DMS79 treated with DMSO at 0.1 percent for 48 hours (cell line): ENCODE measurements around the gene PUDP.
A peak's percentile ranks its signal among the peaks of the same experiment; 100 is the strongest.
"Not testable (repeated sequence)": the region's sequence is repeated elsewhere in the genome, so short reads cannot be mapped to it uniquely, and the experiment has no call there.

ENCODE experiments used
- DNase-seq: peaks from one replicate; lab custom pipeline; 2025; lab: John Stamatoyannopoulos, UW

PUDP gene

DNA sequence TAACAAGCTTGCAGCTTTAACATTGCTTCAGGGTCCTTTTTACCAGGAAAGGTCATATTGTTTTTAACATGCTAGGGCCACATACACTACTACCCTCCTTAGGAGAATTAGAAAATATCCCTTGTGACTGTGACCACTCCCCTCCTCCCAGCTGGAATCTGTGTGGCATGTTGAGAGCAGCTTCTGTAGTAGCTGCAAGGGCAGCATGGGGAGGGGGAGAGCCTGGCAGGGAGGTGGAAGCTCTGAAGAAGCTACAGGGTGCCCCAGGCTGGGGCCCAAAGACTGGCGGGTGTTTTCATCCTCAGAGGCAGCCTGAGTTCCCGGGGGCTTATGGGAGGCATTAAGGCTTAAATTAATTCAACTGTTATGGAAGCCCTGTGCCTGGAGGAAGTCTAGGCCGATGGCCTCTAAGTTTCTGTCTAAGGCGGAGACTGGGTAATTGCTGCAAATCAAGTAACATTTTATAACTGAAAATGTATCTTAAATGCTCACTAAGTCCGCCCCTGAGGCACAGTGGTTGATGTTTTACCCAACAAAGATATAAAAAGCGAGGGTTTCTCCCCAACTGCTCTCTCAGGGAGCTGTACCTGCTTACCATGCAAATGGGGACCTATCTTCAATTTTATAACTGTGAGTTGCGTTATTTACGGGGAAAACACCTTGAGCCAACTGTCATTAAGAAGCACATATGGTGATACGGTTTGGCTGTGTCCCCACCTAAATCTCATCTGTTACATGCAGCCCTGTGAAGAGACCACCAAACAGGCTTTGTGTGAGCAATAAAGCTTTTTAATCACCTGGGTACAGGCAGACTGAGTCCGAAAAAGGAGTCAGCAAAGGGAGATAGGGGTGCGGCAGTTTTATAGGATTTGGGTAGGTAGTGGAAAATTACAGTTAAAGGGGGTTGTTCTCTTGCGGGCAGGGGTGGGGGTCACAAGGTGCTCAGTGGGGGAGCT lies 37.8 kb downstream of the PUDP start:
- DNase-seq: no peak

DNA sequence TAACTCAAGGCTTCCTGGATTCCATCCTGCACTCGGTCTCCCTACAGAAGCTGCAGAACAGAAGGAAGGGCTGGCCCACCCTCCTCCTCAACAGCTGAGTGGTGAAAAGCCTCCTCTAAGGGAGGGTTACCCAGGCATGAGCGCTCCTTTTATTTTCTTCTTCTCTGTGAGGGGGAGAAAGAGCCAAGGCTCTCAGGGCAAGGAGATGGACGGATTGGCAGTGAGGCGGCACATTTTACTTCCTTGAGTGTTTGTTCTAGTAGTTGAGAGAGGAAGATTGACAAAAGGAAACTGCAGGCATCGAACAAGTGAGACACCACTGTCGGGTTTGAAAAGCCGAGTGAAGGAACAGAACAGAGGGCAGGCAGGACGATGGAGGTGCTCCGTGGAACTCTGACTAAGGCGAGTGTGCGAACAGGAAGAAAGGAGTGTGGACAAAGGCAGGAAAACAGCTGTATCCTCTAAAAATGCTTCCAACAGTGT lies 38.9 kb downstream of the PUDP start:
- peak; percentile 52 for DNase-seq

DNA sequence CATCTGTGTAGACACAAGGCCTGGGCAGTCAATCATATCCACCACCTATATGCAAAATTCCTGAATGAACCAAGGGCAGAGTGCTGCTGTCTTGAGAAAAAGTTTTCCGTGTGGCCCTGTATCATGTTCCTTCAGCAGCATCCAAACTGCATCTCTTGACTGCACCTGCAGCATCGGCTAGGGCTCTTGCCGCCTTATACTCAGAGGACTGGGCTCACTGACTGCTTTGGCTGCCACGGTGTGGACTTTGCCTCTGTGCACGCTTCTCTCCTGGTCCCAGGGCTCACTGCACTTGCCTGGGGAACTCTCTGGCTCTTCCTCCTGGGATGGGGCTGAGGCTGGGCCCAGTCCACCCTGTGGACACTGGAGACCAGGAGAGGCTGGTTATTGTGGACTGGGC lies 39.9 kb downstream of the PUDP start:
- DNase-seq: no peak

DNA sequence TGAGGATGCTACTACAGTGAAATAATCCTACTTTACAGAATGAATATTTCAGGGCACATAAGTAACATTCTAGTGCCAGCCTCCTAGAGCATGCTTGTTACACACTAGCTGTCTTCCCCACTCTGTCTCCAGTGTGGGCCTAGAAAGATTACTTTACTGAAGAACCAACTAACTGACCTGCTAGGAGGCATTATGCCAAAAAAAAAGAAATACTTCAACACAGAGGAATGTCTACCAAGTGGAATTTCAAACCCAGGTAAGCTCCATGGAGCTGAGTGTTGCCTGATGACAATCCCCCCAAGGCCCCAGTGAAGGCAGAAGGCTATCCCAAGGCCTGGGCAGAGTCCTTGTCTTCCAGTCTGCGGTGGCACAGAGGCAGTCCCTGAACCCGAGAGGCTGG lies 41.3 kb downstream of the PUDP start:
- DNase-seq: no peak

DNA sequence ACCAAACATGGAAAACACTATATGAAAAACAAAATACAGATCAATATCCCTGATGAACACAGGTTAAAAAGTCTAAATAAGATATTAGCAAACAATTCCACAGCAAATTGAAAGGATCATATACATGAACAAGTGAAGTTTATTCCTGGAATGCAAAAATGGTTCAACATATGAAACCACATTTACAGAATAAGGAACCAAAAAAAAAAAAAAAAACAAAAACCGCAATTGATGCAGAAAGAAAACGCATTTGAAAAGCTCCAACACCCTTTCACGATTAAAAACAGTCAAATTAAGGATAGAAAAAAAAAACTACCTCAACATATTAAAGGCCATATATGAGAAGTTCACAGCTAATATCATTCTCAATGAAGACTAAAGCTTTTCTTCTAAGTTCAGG lies 45.8 kb downstream of the PUDP start:
- DNase-seq: no peak

DNA sequence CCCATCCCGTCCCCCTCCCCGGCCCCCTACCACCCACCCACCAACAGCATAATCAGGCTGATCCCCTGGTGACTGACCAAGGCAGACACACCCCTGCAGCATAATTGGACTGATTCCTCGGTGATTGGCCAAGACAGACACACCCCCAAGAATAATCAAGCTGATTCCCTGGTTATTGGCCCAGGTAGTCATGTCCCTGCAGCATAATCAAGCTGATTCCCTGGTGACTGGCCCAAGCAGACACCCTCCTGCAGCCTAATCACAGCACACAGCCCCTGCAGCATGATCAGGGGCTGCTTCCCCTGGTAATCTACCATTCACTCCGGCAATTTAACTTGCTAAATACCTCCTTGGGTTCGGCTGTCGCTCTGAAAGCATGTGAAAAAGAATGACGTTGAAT lies 47.9 kb downstream of the PUDP start:
- no peak for DNase-seq

DNA sequence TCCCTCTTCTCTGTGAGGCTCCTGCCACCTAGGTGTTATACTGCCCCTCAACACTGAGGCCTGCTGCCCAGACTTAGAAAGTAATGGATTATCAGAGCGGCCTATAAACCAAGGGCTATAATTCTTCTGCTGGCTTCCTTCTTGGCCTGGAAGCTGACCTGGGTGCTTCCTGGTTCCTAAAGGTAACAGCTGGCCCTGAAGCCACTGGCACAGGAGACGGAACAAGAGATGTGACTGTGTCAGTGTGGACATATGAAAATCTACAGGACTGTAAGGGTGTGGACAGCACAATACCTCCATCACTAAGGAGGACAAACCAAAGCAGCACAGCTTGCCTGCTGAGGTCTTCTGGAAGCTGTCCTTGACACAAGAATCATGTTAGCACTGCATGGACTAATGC lies 52.3 kb downstream of the PUDP start:
- DNase-seq: not testable (repeated sequence)

DNA sequence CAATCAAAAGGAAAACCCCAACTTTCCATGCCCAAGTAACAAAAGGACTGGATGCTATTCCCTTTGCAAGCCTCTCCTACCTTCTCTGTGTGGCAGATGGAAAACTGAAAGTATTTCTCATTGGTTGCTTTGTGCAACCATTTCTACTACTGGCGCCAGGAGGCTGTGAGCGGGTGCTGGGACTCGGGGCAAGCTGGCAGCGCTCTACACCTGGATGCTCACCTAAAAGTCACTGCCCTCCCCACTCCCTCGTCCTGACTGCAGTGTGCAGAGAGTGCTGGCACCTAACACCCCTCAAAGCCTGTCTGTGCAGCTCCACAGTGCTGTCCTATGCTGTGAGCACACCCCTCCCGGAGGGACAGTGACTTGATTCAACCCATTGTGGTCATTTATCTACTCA lies 54.6 kb downstream of the PUDP start:
- no peak for DNase-seq

DNA sequence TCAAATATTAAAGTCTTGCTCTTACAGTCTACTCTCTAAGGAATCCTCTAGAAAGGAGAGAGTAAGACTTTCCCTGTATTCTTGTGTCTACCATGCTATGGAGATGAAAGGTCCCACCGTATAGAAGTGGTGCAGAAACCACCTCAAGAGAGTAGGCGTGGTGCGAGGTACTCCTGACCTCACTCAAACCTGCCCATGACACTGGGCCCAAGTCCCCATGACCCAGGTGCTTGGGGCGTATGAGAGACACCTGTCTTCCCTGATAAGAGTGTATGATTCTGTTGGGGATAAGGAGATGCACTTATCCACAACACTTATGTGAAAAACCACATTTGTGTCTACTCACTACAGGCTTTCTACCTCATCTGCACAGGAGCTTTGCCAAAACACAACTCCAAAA lies 55.4 kb downstream of the PUDP start:
- peak; percentile 1 for DNase-seq

DNA sequence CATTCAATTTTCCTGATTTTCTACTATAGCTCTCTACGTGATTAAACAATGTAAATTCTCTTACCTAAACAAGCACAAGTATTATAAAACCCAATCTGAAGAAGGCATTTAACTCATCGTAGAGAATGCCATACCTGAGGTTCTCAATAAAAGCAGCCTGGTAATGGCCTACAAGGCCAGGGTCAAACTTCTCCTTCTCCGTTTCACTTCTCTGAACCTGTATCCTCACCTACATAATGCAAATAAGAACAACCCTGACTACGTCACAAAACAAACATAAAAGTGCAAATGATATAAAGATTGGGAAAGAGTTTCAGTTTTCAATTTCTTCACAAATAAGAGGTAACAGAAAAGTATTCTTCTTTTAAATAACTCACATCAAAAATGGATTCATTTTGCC lies 56.0 kb downstream of the PUDP start:
- no peak for DNase-seq

DNA sequence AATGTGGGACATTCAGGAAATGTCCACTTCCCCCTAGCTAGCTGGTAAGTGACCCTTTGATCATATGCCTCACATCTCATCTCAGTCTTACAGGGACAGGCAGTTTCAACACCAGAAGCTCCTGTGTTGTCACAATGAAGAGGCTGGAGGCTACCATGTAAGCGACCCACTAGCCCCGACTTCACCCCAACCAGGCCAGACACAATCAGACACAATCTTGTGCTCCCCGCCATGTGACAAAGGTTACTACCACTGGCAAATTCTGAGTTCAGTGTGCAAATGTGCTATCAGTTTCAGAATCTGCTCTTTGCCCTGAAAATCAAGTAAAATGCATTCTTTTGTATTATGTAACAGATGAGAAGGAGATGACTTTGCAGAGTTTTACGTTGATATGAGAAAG lies 57.3 kb downstream of the PUDP start:
- no peak for DNase-seq

DNA sequence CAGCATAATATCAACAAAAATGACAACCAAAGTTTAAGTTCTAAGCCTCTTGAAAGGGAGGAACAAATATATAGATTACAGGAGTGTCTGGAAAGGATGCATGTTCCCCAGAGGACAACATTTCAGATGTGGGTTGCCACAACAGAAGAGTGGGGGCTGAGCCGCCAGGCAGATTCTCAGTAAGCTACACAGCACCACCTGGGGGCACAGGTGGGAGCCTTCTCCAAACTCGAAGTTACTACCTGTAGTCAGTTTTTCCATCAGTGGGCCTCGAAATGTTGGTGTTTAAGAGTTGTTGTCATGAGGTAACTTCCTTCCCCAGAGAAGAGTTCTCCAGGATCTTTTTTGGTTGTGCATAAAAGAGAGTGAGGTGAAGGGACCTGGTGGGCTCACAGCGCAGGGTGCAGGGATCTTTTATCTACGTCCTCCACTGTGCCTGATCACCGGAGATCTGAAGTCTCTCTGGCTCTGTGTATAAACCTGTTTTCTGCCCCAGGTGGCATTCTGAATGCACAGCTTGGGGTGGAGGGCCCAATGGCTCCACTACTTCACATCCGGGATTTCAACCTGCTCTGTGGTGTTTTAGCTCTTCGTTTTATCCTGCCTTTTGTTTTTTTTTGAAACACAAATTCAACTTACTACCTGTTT lies 58.9 kb downstream of the PUDP start:
- no peak for DNase-seq

DNA sequence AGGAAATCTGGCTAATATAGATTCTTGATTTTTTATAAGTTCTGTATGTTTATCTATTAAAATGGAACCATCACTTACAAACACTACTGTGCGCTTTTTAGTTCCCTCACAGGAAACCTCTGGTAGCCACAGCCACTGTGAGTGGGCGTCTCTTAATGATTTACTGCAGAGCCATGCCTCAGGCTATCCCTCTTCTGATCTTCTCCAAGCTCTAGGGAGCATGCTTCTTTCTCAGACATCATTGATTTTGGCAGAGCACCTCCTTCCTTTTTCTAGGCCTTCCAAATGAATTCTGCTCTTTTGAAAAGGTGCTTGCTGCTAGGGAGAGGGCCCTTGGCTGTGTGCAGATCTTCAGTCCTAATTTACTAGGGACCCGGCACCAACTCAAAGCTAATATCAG lies 61.6 kb downstream of the PUDP start:
- no peak for DNase-seq

DNA sequence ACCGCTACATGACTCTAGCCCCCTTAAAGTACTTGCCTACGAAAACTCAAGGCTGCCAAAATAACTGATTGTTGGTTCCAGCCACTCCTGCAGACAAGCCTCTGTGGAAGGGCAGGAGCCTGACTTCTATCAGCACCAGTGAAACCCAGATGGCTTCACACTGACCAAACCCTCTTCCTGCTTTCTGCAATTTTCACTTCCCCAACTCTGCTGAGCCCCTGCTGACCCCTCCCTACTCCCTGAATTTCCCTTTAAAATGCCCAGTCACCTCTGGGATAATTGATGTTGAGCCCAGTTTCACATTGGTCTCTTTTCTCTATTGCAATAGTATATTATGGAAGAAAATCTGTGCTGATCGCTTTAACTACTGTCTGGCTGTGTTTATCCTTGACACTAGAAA lies 62.1 kb downstream of the PUDP start:
- DNase-seq: no peak

DNA sequence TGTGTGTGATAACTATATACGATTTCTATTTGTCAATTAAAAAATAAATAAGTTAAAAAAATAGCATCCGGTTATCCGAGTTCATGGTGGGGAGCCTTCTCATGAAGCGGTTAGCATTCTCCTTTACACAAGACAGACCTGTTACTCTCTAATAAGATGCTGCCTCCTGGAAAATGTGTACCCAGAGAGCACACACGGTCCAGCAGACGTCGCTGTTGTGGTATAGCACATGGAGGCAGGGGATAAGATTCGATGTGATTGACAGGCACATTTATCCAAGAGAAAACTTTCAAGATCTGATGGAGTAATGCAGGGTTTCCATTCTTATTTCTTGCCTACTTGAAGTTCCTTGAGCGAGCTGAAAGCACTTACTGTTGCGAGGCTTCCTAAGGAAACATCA lies 63.1 kb downstream of the PUDP start:
- DNase-seq: no peak

DNA sequence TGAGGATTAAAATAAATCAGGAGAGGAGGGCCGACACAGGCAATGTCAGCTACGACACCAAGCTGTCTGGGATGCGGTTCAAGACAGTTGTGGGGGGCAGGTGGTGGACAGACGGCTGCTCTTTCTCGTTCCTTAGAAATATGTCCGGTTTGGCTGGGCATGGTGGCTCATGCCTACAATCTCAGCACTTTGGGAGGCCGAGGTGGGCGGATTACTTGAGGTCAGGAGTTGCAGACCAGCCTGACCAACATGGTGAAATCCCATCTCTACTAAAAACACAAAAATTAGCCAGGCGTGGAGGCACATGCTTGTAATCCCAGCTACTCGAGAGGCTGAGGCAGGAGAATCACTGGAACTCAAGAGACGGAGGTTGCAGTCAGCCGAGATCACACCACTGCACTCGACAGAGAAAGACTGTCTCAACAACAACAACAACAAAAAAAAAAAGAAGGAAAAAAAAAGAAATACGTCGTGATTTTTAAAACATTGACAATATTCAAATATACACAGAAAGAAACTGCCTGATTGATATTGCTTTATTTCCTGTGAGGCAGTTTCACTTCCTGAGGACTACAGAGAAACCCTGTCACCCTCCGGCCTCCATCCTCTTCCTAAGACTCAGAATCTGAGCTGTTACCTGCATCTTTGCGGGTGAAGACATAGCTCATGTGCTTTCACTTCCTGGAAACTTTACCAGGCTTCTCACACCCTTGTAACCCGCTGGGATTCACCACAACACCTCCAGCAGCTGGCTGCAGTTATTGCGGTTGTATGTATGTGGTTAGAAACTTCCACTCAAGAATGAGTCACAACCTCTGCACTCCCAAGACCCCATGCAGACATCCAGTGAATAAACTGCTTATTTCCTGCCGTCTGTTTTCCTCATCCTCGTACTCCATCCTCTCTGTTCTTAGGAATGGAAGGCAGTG lies 64.2 kb downstream of the PUDP start:
- peak; percentile 2 for DNase-seq

DNA sequence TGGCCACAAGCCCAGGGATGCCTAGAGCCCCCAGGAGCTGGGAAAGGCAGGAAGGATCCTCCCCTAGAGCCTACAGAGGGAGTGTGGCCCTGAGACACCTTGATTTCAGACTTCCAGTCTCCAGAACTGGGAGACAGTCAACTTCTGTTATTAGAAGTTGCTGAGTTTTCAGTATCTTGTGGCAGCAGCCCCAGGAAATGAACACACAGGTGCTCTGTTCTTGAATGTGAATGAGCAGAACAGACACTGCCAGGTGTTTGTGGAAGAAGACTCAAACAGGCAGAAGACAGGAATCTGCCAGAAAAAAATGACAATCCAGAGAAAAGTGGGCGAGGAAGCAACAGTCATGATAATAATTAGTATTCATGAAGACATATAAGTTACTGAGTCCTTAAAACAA lies 64.9 kb downstream of the PUDP start:
- DNase-seq: no peak

DNA sequence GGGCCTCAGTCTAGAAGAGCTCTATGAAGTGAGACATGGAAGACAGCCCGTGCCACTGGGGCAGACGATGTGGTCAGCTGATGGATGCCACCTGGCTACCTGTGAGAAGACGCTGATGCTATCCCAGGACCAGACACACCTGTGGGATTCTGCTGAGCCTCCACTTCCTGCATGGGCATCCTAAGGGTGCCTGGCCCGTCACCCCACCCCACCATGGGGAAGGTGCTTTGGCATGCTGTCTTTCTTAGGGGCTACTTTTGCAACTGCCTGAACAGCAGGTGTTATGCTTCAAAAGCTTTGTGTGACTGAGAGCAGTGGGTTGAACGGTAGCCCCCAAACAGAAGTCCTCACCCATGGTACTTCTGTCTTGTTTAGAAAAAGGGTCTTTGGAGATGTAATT lies 65.4 kb downstream of the PUDP start:
- no peak for DNase-seq

DNA sequence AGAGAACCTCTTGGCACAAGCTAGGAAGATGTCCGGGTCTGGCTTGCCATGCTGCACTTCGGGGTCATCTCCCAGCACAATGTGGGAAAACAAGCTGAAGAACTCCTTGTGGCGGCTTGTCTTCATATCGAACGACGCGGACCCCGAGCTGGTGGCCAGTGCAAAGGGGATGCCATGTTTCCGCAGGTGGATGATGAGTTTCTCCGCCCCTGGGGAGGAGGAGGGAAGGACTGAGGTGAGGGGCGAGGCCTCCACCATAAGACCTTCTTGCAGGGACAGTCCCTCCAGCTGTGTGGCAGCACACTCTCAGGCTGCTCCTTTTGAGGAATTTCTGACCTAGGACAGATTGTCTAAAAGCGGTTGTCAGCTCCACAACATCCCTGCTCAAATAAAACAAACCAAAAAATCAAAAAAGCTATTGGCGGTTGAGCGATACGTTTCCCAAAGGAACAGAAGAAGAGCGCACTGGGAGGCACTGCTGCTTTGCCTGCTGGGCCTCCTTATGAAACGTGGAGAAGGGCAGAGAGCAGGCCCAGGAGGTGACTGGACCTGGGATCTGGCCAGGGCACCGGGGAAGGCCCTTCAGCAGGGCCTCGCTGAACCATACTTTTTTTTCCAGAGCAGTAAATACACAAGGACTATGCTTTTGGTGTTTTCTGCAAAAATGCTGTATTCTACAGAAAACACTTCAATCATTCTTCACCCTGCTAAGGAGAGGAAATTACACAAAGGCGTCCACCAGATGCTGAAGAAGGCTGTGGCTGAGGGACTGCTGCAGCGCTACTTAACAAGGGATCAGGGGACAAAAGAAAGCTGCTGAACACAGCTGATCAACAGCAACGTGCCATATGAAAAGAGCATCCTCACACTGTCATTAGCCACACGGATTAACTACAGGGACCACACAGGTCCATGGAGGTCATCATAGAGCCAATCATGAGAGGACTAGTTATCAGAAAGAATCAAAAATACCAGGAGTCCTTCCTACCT lies 70.4 kb downstream of the PUDP start:
- no peak for DNase-seq

DNA sequence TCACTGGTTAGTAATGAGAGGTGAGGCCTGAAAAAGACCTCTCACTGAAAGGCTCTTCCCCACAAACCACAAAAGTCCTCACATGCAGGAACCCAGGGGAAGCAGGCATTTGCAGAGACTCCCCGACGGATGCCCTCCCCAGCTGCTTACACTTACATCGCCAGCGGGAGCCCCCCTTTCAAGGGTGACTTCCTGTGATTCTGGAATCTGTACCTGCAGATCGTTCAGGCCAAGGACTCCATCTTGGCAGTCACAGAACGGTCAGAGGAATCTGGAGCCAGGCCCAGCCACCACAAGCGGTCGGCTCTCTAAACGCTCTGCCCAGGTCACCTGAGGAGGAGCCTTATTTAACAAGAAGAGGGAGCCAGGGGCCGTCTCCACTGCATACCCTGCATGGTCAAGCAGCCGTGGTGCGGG lies 71.7 kb downstream of the PUDP start:
- no peak for DNase-seq

DNA sequence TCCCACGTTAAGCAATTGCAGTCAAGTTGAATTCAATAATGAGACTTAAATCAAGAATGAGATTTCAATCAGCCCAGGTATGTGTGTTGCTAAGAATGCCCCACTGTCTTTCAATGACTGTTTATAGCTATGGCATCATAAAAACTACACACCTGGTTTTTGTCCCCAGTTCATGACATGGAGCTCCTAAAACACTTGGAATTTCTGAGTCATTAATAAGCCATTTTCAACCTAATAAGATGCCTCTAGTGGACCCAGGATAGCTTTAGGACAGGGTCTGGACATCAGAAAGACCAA lies 73.1 kb downstream of the PUDP start:
- no peak for DNase-seq
